ENCODE results near the gene TPSD1.
A peak's percentile ranks its signal among the peaks of the same experiment; 100 is the strongest.

TPSD1 gene

DNA sequence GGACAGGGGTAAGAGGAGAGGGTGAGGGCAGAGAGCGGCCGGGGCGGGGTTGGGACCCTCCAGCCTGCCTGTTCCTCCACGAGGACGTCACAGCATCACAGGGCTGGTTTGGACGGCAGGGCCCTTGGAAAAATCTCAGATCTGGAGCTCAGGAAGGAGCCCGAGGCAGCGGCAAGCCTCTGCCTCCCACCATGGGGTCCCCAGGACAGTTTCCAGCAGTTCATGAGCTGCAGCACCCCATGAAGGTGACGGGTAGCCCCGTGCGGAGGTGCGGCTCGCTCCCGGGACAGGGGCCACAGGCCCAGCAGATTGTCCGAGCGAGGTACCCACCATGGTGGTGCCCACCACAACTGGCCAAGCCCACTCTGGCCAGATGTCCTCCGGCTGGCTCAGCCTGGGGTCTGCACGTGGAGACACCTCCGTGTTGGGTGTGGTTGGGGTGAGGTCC, 21.3 kb downstream of the TPSD1 start:
- peaks cover 36% of the 10 kb centered on the region for H3K27me3 ChIP-seq (ENCODE audit: insufficient read depth, insufficient read length)
- peaks cover 29% of the 10 kb centered on the region for H3K4me1 ChIP-seq (ENCODE audit: insufficient read depth, insufficient read length)

DNA sequence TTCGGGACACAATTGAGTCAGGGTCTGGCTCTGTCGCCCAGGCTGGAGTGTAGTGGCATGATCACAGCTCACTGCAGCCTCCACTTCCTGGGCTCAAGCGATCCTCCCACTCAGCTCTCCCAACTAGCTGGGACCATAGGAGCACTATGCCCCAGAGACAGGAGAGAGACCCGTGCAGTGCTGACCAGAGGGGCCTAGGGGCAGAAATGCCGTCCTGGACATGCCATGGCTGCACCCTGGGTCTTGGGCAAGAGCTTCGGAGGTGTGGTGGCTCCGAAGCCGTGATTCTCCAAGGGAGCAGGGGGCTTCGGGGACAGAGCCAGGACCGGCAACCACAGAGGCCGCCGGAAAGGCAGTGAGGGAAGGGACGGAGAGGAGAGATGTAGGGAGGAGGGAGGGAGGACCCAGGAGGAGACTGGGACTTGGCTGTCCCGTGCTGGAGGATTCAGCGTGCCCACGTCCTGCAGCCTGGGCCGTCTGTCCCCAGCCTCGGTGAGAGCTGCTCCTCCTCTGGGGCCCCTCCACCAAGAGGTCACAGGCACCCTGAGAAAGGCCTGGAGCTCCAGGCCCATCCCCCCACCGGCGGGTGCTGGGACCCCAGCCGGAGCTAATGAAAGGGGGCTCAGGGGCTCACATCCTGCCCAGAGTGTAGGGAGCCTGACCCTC, 21.9 kb downstream of the TPSD1 start:
- Histone ChIP-seq H3K36me3 (ENCODE audit: insufficient read depth, insufficient read length, low read length) (no peaks in the 10 kb centered on the region), H3K9me3 (ENCODE audit: insufficient read depth, low read length) (no peaks in the 10 kb centered on the region), H3K4me3 (ENCODE audit: insufficient read length, low read depth) (no peak overlapping the region), H3K9ac (ENCODE audit: insufficient read length, low read depth) (peak overlapping the region; percentile 32), H3K27me3 (ENCODE audit: insufficient read depth, insufficient read length) (peaks cover 32% of the 10 kb centered on the region), H3K4me1 (ENCODE audit: insufficient read depth, insufficient read length) (peaks cover 33% of the 10 kb centered on the region)
- no peak for DNase-seq (ENCODE audit: low read depth, low spot score)
- TF ChIP-seq ZNF274 (IDR thresholded peaks at IDR 0.05; ENCODE audit: low read depth, low read length) (no peak), YY1 (IDR thresholded peaks at IDR 0.05; ENCODE audit: insufficient read depth, insufficient read length) (no peak), SUZ12 (IDR thresholded peaks at IDR 0.05; ENCODE audit: extremely low read depth, insufficient read depth, insufficient read length) (no peak)

More for the DNA sequence above, 21.3 kb downstream of the TPSD1 start:
- no peak for TF ChIP-seq SUZ12 (IDR thresholded peaks at IDR 0.05; ENCODE audit: extremely low read depth, insufficient read depth, insufficient read length)
- DNase-seq (ENCODE audit: low read depth, low spot score) = no peak
- H3K9me3 ChIP-seq (ENCODE audit: insufficient read depth, low read length) = no peaks in the 10 kb centered on the region
- no peak overlapping the region for H3K9ac ChIP-seq (ENCODE audit: insufficient read length, low read depth)
- H3K4me3 ChIP-seq (ENCODE audit: insufficient read length, low read depth) = no peak overlapping the region
- H3K36me3 ChIP-seq (ENCODE audit: insufficient read depth, insufficient read length, low read length) = no peaks in the 10 kb centered on the region

DNA sequence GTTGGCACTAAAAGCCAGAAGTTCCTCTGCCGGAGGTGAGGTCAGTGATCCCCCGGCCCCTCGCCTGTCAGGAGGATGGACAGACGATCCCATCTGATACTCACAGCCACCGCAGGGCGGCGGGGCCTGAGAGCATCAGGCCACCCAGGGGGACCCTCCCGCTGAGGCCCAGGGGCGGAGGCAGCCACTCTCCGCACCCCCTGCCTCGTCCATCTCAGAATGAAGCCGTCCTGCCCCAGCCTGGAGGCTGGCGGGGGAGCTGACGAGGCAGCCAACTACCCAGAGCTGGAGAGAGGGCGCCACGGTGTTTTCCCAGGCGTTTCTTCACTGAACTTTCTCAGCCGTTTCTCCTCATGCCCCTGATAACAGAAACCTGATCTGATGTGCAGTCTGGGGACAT, 22.6 kb downstream of the TPSD1 start:
- H3K27me3 ChIP-seq (ENCODE audit: insufficient read depth, insufficient read length) = peaks cover 27% of the 10 kb centered on the region
- no peak for TF ChIP-seq SUZ12 (IDR thresholded peaks at IDR 0.05; ENCODE audit: extremely low read depth, insufficient read depth, insufficient read length)
- no peak for DNase-seq (ENCODE audit: low read depth, low spot score)
- H3K9ac ChIP-seq (ENCODE audit: insufficient read length, low read depth) = peak overlapping the region; percentile 70
- no peaks in the 10 kb centered on the region for H3K36me3 ChIP-seq (ENCODE audit: insufficient read depth, insufficient read length, low read length)
- H3K4me3 ChIP-seq (ENCODE audit: insufficient read length, low read depth) = no peak overlapping the region
- peaks cover 36% of the 10 kb centered on the region for H3K4me1 ChIP-seq (ENCODE audit: insufficient read depth, insufficient read length)
- H3K9me3 ChIP-seq (ENCODE audit: insufficient read depth, low read length) = no peaks in the 10 kb centered on the region

DNA sequence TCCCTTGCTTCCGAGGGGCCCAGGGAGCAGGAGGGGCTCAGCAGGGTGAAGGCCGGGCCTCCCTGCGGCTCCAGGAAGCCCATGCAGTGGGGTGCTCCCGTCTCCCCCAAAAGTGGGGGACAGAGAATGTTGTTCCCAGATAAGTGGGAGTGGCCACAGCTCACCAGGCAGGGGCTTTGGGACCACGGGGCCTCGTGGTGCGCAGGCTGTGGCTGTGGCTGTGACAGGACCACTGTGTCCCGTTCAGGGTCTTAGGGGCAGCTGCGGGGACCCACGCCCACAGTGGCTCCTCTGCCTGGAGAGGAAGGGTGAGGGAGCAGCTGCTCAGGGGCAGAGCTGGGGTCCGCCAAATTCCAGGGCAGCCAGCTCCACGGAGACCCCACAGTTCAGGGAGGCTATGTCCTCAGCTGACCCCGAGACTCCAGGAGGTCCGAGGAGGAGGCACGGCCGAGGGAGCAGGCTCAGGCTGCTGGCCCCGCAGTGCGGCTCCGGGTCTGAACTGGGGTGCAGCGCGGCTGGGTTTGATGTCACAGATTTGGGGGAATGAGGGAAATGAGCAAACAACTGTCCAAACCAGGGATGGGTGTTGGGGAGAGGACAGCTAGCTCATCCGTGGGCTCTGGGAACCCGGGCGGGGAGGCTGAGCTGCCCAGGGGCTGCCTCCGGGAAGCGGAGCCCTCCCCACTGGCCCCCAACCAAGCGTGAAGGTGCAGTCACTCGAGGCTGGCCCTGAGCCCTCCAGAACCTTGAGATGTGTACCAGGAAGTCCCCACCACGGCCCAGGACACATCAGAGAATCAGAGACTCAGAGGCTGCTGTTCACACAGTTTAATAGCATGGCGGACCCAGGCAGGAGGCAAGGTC, 23.4 kb downstream of the TPSD1 start:
- TF ChIP-seq ZNF274 (IDR thresholded peaks at IDR 0.05; ENCODE audit: low read depth, low read length) (no peak), YY1 (IDR thresholded peaks at IDR 0.05; ENCODE audit: insufficient read depth, insufficient read length) (no peak), SUZ12 (IDR thresholded peaks at IDR 0.05; ENCODE audit: extremely low read depth, insufficient read depth, insufficient read length) (no peak)
- Histone ChIP-seq H3K36me3 (ENCODE audit: insufficient read depth, insufficient read length, low read length) (no peaks in the 10 kb centered on the region), H3K27me3 (ENCODE audit: insufficient read depth, insufficient read length) (peaks cover 30% of the 10 kb centered on the region), H3K9me3 (ENCODE audit: insufficient read depth, low read length) (no peaks in the 10 kb centered on the region), H3K4me3 (ENCODE audit: insufficient read length, low read depth) (no peak overlapping the region), H3K9ac (ENCODE audit: insufficient read length, low read depth) (peak overlapping the region; percentile 70), H3K4me1 (ENCODE audit: insufficient read depth, insufficient read length) (peaks cover 42% of the 10 kb centered on the region)
- no peak for DNase-seq (ENCODE audit: low read depth, low spot score)

DNA sequence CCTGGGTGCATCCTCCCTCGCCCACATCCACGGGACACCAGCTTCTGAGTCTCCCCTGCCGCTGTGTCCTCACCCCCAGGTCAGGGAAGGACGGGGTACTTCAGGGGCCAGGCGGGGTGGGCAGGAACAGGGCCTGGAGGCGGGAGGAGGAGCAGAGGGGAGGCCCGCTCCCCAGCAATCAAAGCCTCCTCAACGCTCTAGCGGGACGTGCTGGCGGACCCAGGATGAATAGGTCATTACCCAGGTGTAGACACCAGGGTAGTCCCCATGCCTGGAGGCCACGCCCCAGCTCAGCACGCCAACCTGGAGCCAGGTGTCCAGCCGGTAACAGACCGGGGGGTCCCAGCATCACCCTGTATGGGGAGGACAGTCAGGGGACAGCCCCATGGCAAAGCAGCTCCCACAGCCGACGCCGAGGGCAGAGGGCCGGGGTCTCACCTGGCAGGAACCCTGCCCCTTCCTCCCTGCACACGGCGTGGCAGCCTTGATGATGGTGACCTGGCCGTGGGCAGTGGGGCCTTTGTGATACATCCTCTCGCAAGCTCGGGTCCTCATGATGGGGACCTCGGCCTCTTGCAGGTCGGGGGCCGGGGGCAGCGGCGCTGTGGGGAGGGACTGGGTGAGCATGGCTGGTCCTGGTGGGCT, 24.2 kb downstream of the TPSD1 start:
- H3K27me3 ChIP-seq (ENCODE audit: insufficient read depth, insufficient read length) = peaks cover 34% of the 10 kb centered on the region
- no peak overlapping the region for H3K4me3 ChIP-seq (ENCODE audit: insufficient read length, low read depth)
- no peaks in the 10 kb centered on the region for H3K9me3 ChIP-seq (ENCODE audit: insufficient read depth, low read length)
- TF ChIP-seq SUZ12 (IDR thresholded peaks at IDR 0.05; ENCODE audit: extremely low read depth, insufficient read depth, insufficient read length) (no peak), ZNF274 (IDR thresholded peaks at IDR 0.05; ENCODE audit: low read depth, low read length) (no peak), YY1 (IDR thresholded peaks at IDR 0.05; ENCODE audit: insufficient read depth, insufficient read length) (no peak)
- no peak for DNase-seq (ENCODE audit: low read depth, low spot score)
- no peaks in the 10 kb centered on the region for H3K36me3 ChIP-seq (ENCODE audit: insufficient read depth, insufficient read length, low read length)
- no peak overlapping the region for H3K9ac ChIP-seq (ENCODE audit: insufficient read length, low read depth)
- peaks cover 42% of the 10 kb centered on the region for H3K4me1 ChIP-seq (ENCODE audit: insufficient read depth, insufficient read length)

DNA sequence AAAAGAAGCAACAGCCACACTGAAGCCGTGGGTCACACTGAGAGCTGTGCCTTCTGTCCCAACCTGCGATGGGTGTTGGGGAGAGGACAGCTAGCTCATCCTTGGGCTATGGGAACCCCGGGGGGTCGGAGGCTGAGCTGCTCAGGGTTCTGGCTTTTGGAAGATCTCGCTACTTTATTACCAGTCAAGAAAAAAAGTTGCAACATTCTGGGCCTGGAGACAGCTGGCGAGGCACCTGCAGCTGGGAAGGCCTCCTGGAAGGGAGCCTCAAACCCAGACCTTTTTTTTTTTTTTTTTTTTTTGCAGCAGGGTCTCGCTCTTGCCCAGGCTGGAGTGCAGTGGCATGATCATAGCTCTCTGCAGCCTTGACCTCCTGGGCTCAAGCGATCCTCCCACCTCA, 24.9 kb downstream of the TPSD1 start:
- TF ChIP-seq ZNF274 (IDR thresholded peaks at IDR 0.05; ENCODE audit: low read depth, low read length) (no peak), SUZ12 (IDR thresholded peaks at IDR 0.05; ENCODE audit: extremely low read depth, insufficient read depth, insufficient read length) (no peak), YY1 (IDR thresholded peaks at IDR 0.05; ENCODE audit: insufficient read depth, insufficient read length) (no peak)
- Histone ChIP-seq H3K4me1 (ENCODE audit: insufficient read depth, insufficient read length) (peaks cover 44% of the 10 kb centered on the region), H3K9ac (ENCODE audit: insufficient read length, low read depth) (no peak overlapping the region), H3K27me3 (ENCODE audit: insufficient read depth, insufficient read length) (peaks cover 41% of the 10 kb centered on the region), H3K9me3 (ENCODE audit: insufficient read depth, low read length) (no peaks in the 10 kb centered on the region), H3K4me3 (ENCODE audit: insufficient read length, low read depth) (no peak overlapping the region), H3K36me3 (ENCODE audit: insufficient read depth, insufficient read length, low read length) (no peaks in the 10 kb centered on the region)
- DNase-seq (ENCODE audit: low read depth, low spot score) = no peak

DNA sequence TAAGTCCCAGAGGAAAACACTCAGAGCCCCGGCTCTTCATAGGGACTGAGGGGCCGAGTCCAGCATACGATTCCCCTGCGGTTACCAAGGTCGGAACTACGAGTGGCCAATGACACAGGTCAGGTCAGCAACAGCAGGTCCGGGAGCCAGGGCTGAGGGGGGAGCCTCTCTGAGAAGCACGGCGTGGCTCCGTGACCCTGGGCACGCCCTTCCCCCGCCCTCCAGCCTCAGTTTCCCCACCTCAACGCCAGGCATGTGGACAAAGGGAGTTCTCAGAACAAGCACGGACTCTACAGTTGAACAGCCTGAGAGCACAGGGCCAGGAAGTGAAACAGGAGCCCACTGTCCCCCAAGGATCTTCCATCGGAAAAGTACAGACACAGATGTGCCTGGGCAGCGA, 25.6 kb downstream of the TPSD1 start:
- peaks cover 47% of the 10 kb centered on the region for H3K27me3 ChIP-seq (ENCODE audit: insufficient read depth, insufficient read length)
- H3K4me1 ChIP-seq (ENCODE audit: insufficient read depth, insufficient read length) = peaks cover 50% of the 10 kb centered on the region

More for the DNA sequence above, 25.6 kb downstream of the TPSD1 start:
- Histone ChIP-seq H3K9ac (ENCODE audit: insufficient read length, low read depth) (no peak overlapping the region), H3K9me3 (ENCODE audit: insufficient read depth, low read length) (no peaks in the 10 kb centered on the region), H3K36me3 (ENCODE audit: insufficient read depth, insufficient read length, low read length) (no peaks in the 10 kb centered on the region), H3K4me3 (ENCODE audit: insufficient read length, low read depth) (no peak overlapping the region)
- no peak for DNase-seq (ENCODE audit: low read depth, low spot score)
- TF ChIP-seq SUZ12 (IDR thresholded peaks at IDR 0.05; ENCODE audit: extremely low read depth, insufficient read depth, insufficient read length) (no peak), ZNF274 (IDR thresholded peaks at IDR 0.05; ENCODE audit: low read depth, low read length) (no peak), YY1 (IDR thresholded peaks at IDR 0.05; ENCODE audit: insufficient read depth, insufficient read length) (no peak)
